ENCODE results near the gene EMILIN3.

DNA sequence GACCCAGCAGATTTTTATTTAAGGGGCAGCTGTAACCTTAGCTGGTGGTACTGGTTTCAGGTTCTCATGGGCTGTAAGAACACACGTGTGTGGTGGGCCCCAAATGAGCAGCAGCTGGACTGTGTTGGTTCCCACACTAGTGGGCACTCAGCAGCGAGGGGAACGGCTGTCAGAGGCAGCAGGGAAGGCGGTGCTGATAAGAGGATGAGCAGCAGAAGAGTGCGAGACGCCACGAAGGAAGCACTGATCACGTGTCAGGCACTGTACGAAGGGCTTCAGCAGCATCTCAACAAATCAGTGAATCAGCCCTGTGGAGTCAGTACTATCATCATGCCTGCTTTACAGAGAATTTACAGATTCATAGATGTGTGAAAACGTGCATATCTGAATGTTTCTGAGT, 41.0 kb upstream of the EMILIN3 start:
- TF ChIP-seq, protein P1, sequence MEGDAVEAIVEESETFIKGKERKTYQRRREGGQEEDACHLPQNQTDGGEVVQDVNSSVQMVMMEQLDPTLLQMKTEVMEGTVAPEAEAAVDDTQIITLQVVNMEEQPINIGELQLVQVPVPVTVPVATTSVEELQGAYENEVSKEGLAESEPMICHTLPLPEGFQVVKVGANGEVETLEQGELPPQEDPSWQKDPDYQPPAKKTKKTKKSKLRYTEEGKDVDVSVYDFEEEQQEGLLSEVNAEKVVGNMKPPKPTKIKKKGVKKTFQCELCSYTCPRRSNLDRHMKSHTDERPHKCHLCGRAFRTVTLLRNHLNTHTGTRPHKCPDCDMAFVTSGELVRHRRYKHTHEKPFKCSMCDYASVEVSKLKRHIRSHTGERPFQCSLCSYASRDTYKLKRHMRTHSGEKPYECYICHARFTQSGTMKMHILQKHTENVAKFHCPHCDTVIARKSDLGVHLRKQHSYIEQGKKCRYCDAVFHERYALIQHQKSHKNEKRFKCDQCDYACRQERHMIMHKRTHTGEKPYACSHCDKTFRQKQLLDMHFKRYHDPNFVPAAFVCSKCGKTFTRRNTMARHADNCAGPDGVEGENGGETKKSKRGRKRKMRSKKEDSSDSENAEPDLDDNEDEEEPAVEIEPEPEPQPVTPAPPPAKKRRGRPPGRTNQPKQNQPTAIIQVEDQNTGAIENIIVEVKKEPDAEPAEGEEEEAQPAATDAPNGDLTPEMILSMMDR (IDR thresholded peaks at IDR 0.05; ENCODE audit: extremely low read depth in 1 of 2, insufficient read depth in 1 of 2, low read depth in 1 of 2, low read length in 2 of 2), result no peak
- TF ChIP-seq, protein P2, sequence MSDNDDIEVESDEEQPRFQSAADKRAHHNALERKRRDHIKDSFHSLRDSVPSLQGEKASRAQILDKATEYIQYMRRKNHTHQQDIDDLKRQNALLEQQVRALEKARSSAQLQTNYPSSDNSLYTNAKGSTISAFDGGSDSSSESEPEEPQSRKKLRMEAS (IDR thresholded peaks at IDR 0.05; ENCODE audit: insufficient read depth, insufficient read length), result no peak
